LNCaP clone FGC (cell line): ENCODE data around the gene HBA1.
"Not testable (repeated sequence)": the region's sequence is repeated elsewhere in the genome, so short reads cannot be mapped to it uniquely, and the experiment has no call there.

Experiments
- DNase-seq: peaks from one replicate; pipeline ENCODE4 v3.0.0-alpha.2; 2011; ENCODE audit warnings: low read depth
- H3K4me3 ChIP-seq: 2 replicates; pipeline ENCODE4 v1.5.1; 2011; ENCODE audit warnings: mild to moderate bottlenecking, low read depth, low read length, control low read depth
- TF ChIP-seq, protein P1 (sequence below): IDR thresholded peaks from 2 replicates; pipeline ENCODE4 v1.5.1; 2012; ENCODE audit warnings: mild to moderate bottlenecking; ENCODE audit not compliant: control insufficient read depth, insufficient read depth; ENCODE audit errors: extremely low read depth

HBA1 gene

DNA sequence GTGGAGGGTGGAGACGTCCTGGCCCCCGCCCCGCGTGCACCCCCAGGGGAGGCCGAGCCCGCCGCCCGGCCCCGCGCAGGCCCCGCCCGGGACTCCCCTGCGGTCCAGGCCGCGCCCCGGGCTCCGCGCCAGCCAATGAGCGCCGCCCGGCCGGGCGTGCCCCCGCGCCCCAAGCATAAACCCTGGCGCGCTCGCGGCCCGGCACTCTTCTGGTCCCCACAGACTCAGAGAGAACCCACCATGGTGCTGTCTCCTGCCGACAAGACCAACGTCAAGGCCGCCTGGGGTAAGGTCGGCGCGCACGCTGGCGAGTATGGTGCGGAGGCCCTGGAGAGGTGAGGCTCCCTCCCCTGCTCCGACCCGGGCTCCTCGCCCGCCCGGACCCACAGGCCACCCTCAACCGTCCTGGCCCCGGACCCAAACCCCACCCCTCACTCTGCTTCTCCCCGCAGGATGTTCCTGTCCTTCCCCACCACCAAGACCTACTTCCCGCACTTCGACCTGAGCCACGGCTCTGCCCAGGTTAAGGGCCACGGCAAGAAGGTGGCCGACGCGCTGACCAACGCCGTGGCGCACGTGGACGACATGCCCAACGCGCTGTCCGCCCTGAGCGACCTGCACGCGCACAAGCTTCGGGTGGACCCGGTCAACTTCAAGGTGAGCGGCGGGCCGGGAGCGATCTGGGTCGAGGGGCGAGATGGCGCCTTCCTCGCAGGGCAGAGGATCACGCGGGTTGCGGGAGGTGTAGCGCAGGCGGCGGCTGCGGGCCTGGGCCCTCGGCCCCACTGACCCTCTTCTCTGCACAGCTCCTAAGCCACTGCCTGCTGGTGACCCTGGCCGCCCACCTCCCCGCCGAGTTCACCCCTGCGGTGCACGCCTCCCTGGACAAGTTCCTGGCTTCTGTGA is at the start of gene HBA1:
HBA1 (plus strand) TSS at position 204 of the 906 bp plus-strand sequence; CDS start at position 241, 37 bp downstream.
- DNase-seq, H3K4me3 ChIP-seq: not testable (repeated sequence)

DNA sequence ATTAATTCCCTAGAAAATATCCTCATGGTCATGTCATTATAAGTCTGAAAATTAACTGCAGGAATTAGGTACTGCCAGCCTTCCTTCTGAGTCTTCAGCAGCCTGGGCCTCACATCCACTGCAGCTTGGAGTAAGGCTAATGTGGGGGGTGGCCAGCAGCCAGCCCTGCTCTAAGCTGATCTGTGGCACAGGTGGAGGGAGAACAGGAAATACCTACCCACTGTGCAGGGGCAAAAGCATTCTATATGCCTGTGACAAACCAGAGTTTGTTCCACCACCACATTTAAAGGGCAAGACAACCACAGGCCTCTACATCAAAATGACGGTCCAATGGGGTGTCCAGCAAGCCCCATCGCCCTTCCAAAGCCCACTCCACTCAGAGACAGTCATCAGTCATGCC is 47.4 kb upstream of the HBA1 start:
- TF ChIP-seq, protein P1, sequence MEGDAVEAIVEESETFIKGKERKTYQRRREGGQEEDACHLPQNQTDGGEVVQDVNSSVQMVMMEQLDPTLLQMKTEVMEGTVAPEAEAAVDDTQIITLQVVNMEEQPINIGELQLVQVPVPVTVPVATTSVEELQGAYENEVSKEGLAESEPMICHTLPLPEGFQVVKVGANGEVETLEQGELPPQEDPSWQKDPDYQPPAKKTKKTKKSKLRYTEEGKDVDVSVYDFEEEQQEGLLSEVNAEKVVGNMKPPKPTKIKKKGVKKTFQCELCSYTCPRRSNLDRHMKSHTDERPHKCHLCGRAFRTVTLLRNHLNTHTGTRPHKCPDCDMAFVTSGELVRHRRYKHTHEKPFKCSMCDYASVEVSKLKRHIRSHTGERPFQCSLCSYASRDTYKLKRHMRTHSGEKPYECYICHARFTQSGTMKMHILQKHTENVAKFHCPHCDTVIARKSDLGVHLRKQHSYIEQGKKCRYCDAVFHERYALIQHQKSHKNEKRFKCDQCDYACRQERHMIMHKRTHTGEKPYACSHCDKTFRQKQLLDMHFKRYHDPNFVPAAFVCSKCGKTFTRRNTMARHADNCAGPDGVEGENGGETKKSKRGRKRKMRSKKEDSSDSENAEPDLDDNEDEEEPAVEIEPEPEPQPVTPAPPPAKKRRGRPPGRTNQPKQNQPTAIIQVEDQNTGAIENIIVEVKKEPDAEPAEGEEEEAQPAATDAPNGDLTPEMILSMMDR: no peak
- DNase-seq: no peak
- H3K4me3 ChIP-seq: no peak overlapping the region

GRCh38 chr16:130533-131173 is 45.8 kb upstream of the HBA1 start:
- TF ChIP-seq, protein P1: no peak
- no peak for DNase-seq
- no peak overlapping the region for H3K4me3 ChIP-seq

DNA sequence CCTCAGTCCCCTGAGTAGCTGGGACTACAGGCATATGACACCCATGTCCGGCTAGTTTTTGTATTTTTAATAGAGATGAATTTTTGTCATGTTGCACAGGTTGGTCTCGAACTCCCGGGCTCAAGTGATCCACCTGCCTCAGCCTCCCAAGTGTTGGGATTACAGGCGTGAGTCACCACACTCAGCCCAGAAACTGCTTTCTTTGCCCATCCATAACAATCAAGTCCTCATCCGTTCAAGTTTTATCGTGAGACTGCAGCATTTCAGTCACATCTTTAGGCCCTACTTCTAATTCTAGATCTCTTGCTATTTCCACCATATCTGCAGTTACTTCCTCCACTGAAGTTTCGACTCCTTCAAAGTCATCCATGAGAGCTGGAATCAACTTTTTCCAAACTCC is 44.4 kb upstream of the HBA1 start:
- no peak for DNase-seq
- TF ChIP-seq, protein P1: no peak
- no peak overlapping the region for H3K4me3 ChIP-seq

DNA sequence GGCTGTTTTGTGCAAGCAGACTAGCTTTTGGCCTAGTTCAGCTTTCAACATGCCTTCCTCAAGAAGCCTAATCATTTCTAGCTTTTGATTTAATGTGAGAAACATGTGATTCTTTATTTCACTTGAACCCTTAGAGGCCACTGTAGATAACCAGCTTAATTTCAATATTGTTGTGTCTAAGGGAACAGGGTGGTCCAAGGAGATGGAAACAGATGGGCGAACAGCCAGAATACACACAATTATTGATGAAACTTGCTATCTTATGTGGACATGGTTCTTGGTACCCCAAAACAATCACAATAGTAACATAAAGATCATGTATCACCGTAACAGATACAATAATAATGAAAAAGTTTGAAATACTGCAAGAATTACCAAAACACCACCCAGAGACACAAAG is 42.8 kb upstream of the HBA1 start:
- no peak for DNase-seq
- TF ChIP-seq, protein P1: no peak

GRCh38 chr16:138049-138417 is 38.4 kb upstream of the HBA1 start:
- no peak for DNase-seq
- TF ChIP-seq, protein P1: no peak
- H3K4me3 ChIP-seq: peak overlapping the region; percentile 81

More for the DNA sequence above, 42.8 kb upstream of the HBA1 start:
- H3K4me3 ChIP-seq: no peak overlapping the region

GRCh38 chr16:140175-140857 is 36.2 kb upstream of the HBA1 start:
- no peak overlapping the region for H3K4me3 ChIP-seq
- TF ChIP-seq, protein P1: no peak
- no peak for DNase-seq
